Astrocyte (in vitro differentiated cells and primary cell): ENCODE measurements around the gene TMEM108.

Source experiments
- EZH2 ChIP-seq: IDR thresholded peaks from 2 replicates; pipeline ENCODE4 v1.6.1; 2012; ENCODE audit warnings: mild to moderate bottlenecking, low read length, inconsistent platforms; ENCODE audit not compliant: insufficient read depth
- TF ChIP-seq, protein P1 (sequence below): IDR thresholded peaks from 2 replicates; pipeline ENCODE4 v1.5.1; 2011; ENCODE audit warnings: low read depth, mild to moderate bottlenecking, inconsistent platforms, low read length, moderate library complexity; ENCODE audit not compliant: insufficient read depth

DNA sequence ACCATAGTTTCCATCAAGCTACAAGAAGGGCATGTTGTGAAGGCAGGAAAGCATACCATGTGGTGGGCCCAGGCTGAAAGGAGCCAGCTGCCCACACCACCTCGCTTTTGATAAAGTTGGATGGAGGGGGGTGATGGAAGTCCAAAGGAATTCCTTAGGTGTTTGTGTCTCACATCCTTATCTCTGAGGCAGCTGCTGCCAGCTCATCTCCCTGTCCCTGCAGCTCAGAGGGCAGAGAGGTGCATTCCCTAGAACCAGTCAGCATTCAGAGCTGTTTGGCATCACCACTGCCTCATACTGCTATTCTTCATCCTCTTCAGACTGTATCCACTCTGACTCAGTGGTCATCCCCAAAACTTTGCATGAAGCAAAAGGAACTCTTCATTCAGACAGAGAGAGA is 220.2 kb downstream of the TMEM108 start:
- TF ChIP-seq, protein P1, sequence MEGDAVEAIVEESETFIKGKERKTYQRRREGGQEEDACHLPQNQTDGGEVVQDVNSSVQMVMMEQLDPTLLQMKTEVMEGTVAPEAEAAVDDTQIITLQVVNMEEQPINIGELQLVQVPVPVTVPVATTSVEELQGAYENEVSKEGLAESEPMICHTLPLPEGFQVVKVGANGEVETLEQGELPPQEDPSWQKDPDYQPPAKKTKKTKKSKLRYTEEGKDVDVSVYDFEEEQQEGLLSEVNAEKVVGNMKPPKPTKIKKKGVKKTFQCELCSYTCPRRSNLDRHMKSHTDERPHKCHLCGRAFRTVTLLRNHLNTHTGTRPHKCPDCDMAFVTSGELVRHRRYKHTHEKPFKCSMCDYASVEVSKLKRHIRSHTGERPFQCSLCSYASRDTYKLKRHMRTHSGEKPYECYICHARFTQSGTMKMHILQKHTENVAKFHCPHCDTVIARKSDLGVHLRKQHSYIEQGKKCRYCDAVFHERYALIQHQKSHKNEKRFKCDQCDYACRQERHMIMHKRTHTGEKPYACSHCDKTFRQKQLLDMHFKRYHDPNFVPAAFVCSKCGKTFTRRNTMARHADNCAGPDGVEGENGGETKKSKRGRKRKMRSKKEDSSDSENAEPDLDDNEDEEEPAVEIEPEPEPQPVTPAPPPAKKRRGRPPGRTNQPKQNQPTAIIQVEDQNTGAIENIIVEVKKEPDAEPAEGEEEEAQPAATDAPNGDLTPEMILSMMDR: no peak
- no peak for TF ChIP-seq EZH2
